Measurements from ENCODE around the gene TMA7.

TMA7 gene

GRCh38 chr3:48422681-48423080, 17.4 kb upstream of the TMA7 start:
- no peak for DNase-seq (ENCODE audit: low read depth in 3 of 3, low spot score in 1 of 3)

GRCh38 chr3:48423241-48423882, 16.7 kb upstream of the TMA7 start:
- no peak for DNase-seq (ENCODE audit: low read depth in 3 of 3, low spot score in 1 of 3)

GRCh38 chr3:48423883-48424695, 16.0 kb upstream of the TMA7 start:
- DNase-seq (ENCODE audit: low read depth in 3 of 3, low spot score in 1 of 3), result no peak

DNA sequence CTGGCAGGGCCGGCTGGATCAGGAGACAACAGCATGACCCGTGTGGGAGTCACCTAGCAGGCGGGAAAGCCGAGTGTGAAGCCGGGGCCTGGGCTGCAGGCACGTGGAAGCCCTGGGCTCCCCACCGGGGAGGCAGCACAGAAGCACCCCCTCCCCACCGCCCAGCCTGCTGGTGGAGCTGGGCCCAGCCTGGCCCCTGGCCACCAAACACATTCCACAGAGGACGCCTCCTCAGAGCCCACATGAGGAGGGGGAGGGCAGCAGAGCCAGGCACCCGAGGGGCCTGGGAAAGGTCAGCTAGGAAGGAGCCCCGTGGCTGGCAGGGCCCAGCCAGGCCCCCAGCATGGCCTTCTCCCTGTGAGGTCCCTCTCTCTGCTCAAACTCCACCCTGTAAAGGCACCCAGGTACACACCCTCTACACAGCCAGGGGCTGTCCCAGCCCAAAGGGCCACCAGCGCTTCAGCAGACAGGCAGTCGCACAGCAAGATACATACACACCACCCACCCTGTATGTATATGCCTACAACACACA, 14.7 kb upstream of the TMA7 start:
- no peak for DNase-seq (ENCODE audit: low read depth in 3 of 3, low spot score in 1 of 3)

DNA sequence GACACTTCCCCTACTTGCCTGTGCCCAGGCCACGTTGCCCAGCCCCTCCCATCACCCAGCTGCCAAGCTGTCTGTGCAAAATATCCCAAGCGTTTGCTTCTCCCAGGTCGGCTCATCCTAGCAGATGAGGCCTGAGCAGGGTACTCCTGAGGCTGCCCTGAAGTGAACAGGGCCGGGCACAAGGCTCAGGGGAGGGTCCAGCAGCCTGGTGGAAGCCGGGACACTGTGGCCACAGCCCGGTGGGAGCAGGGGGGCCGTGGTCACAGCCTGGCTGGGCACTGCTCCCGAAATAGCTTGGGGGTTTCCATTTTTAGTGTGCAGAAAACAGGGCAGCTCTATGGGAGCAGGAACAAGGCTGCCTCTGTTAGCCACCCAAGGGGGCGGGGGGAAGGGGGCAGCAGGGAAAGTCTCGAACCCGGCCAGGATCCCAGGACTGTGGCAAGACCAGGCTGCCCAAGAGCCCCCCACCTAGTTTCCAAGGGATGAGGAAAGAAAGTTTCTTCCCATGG, 13.6 kb upstream of the TMA7 start:
- no peak for DNase-seq (ENCODE audit: low read depth in 3 of 3, low spot score in 1 of 3)

- DNase-seq (ENCODE audit: low read depth in 3 of 3, low spot score in 1 of 3), result no peak
These were observed 13.0 kb upstream of the TMA7 start for GRCh38 chr3:48426944-48427629.

- DNase-seq (ENCODE audit: low read depth in 3 of 3, low spot score in 1 of 3), result no peak
These were observed 12.5 kb upstream of the TMA7 start for GRCh38 chr3:48427630-48427962.

DNA sequence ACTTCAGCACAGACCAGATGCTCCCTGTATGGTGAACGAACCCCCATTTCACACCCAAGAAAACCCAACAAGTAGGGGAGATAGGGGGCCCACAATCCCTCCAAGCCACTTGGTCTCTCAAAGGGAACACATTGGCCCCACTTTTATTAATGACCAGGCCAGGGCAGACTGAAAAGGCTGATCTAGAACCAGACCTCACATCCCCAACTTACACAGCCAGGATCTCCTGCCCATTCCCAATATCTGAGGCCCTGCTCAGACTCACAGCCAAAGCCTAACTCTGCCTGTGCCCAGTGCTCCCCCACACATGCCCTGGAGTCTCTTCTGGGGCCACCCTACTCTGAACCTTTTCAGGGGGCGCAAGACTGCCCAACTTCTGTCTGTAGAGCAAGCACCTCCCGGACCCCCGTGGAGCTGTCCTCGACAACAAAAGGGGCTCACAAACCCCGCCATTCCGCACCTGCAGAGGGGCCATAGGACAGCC, 11.9 kb upstream of the TMA7 start:
- DNase-seq (ENCODE audit: low read depth in 3 of 3, low spot score in 1 of 3), result no peak

DNA sequence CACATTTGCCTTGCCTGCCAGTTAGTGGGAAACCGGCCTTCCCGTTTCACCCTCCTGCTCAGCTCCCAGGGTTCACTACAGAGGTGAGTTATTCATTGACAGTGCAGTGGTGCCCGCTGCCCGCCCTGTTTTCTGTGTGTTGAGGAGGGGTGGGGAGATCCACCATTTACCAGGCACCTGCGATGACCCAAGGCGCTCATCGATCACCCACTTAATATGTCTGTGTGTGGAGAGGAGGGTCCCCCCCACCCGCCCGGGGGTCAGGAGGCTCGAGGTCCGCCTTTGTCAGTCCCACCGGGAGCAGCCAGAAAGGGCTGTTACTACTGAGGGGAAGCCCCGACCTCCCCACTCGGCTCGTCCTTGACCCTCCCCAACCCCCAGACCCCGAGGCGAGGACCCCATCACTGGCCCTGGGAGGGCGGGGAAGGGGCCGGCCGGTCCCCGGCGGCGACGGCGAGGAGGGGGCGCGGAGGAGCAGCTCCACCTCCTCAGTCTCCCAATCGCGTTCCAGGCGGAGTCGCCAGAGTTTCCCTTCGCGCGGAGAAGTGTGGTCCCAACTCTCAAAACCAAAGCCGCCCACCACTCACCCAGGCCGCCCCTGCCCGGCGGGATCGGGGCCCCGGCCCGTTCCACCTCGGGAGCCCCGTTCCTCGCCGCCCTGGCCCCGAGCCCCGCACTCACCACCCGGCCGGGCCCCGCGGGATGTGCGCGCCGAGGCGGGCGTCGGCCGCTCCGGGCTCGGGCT, 11.3 kb upstream of the TMA7 start:
- peak in 1 of 3 donors; percentile 7 for DNase-seq (ENCODE audit: low read depth in 3 of 3, low spot score in 1 of 3)

GRCh38 chr3:48429317-48429959, 10.6 kb upstream of the TMA7 start:
- peak; percentile 18 to 48 (median 31) for DNase-seq (ENCODE audit: low read depth in 3 of 3, low spot score in 1 of 3)

GRCh38 chr3:48429960-48430707, 9.9 kb upstream of the TMA7 start, which contains the start of gene PLXNB1:
TSS of gene PLXNB1 (minus strand) at chr3:48430086. CDS start at chr3:48424611, 5,475 bp downstream.
- peak in 1 of 3 donors; percentile 7 for DNase-seq (ENCODE audit: low read depth in 3 of 3, low spot score in 1 of 3)

- no peak for DNase-seq (ENCODE audit: low read depth in 3 of 3, low spot score in 1 of 3)
These were observed 9.4 kb upstream of the TMA7 start for GRCh38 chr3:48430708-48431101.

- no peak for DNase-seq (ENCODE audit: low read depth in 3 of 3, low spot score in 1 of 3)
These were observed 8.6 kb upstream of the TMA7 start for GRCh38 chr3:48431224-48432029.

- DNase-seq (ENCODE audit: low read depth in 3 of 3, low spot score in 1 of 3), result no peak
These were observed 7.4 kb upstream of the TMA7 start for GRCh38 chr3:48432411-48433371.

DNA sequence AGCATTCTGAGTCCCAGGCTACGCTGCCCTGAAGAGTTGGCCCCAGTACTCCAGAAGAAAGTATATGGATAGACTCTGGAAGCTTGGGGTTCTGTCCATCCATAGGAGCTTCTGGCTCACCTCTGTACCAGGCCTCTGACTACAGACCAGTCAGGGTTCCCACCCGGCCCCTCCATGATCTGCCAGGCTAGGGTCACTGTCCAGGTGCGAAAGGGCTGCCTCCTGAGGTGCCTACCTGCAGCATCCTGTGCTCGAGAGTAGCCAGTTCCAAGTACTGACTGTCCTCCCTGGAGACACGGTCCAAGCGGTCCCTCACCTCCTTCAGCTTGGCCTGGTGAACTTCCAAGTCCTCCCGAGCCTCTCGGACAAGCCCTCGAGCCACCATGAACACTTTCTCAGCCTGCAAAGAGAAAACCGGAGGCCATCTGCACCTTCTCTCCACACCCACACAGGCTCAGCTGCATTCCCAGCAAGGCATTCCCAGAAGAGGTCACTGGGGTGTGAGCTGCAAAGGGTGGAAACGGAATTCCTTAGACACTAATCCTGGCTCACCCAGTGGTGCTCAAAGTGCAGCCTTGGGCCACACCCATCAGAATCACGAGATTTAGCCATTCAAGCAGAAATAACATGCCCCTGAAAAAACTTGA, 6.5 kb upstream of the TMA7 start:
- no peak for DNase-seq (ENCODE audit: low read depth in 3 of 3, low spot score in 1 of 3)

GRCh38 chr3:48434591-48435222, 5.3 kb upstream of the TMA7 start:
- DNase-seq (ENCODE audit: low read depth in 3 of 3, low spot score in 1 of 3), result no peak

- DNase-seq (ENCODE audit: low read depth in 3 of 3, low spot score in 1 of 3), result no peak
These were observed 4.8 kb upstream of the TMA7 start for GRCh38 chr3:48435223-48435595.
